AG10803 (cell line): ENCODE results near the gene AFF4.
"Not testable (repeated sequence)": the region's sequence is repeated elsewhere in the genome, so short reads cannot be mapped to it uniquely, and the experiment has no call there.

Experiments used
- DNase-seq: peaks from one replicate; pipeline ENCODE4 v3.0.0; 2010; ENCODE audit warnings: low read depth
- H3K4me3 ChIP-seq: 2 replicates; pipeline ENCODE4 v1.5.1; 2011; ENCODE audit warnings: mild to moderate bottlenecking, low read length, control low read depth
- CTCF ChIP-seq: conservative IDR thresholded peaks from 2 replicates; pipeline ENCODE4 v1.5.1; 2011; ENCODE audit warnings: mild to moderate bottlenecking, low read length, control low read depth, inconsistent platforms

Gene AFF4

GRCh38 chr5:132952829-132953228, 10.6 kb downstream of the AFF4 start:
- no peak overlapping the region for H3K4me3 ChIP-seq
- DNase-seq: no peak
- no peak for TF ChIP-seq CTCF

GRCh38 chr5:132951897-132952296, 11.5 kb downstream of the AFF4 start:
- H3K4me3 ChIP-seq: no peak overlapping the region
- TF ChIP-seq CTCF: no peak
- no peak for DNase-seq

- no peak for TF ChIP-seq CTCF
- no peak overlapping the region for H3K4me3 ChIP-seq
- no peak for DNase-seq
Measured at GRCh38 chr5:132949136-132949535, 14.3 kb downstream of the AFF4 start.

GRCh38 chr5:132947671-132948070, 15.8 kb downstream of the AFF4 start:
- DNase-seq: peak; percentile 53
- no peak overlapping the region for H3K4me3 ChIP-seq
- no peak for TF ChIP-seq CTCF

GRCh38 chr5:132945315-132945714, 18.1 kb downstream of the AFF4 start:
- DNase-seq: not testable (repeated sequence)

GRCh38 chr5:132943362-132944022, 19.9 kb downstream of the AFF4 start:
- H3K4me3 ChIP-seq: no peak overlapping the region
- no peak for TF ChIP-seq CTCF
- DNase-seq: no peak

More at GRCh38 chr5:132945315-132945714, 18.1 kb downstream of the AFF4 start:
- H3K4me3 ChIP-seq: not testable (repeated sequence)

GRCh38 chr5:132941331-132941730, 22.1 kb downstream of the AFF4 start:
- no peak overlapping the region for H3K4me3 ChIP-seq
- no peak for TF ChIP-seq CTCF
- DNase-seq: no peak

- TF ChIP-seq CTCF: no peak
- no peak for DNase-seq
- no peak overlapping the region for H3K4me3 ChIP-seq
Measured at GRCh38 chr5:132928062-132928407, 35.4 kb downstream of the AFF4 start.
